Mammary epithelial cell (primary cell): ENCODE measurements around the gene TMEM252.

Source experiments
- CTCF ChIP-seq, 2 donors: IDR thresholded peaks in 1 of 2; conservative IDR thresholded peaks in 1 of 2; 2 replicates each; pipeline ENCODE4 v1.5.1; 2011 to 2012; ENCODE audit warnings: inconsistent platforms in 2 of 2, low read length in 2 of 2, mild to moderate bottlenecking in 2 of 2, control low read depth in 1 of 2, low read depth in 1 of 2; ENCODE audit not compliant: insufficient read depth in 1 of 2; ENCODE audit errors: extremely low read depth in 1 of 2
- EZH2 ChIP-seq: IDR thresholded peaks from 2 replicates; pipeline ENCODE4 v1.6.1; 2012; ENCODE audit warnings: low read length, inconsistent platforms, borderline replicate concordance

- TF ChIP-seq CTCF (conservative IDR thresholded peaks at IDR 0.05 in 1 of 2, IDR thresholded peaks at IDR 0.05 in 1 of 2; ENCODE audit: extremely low read depth in 1 of 2, insufficient read depth in 1 of 2, low read depth in 1 of 2, low read length in 2 of 2): no peak
- no peak for TF ChIP-seq EZH2
These were observed 7.0 kb downstream of the TMEM252 start for GRCh38 chr9:68533678-68534077.
